ENCODE measurements around the gene COG1.

DNA sequence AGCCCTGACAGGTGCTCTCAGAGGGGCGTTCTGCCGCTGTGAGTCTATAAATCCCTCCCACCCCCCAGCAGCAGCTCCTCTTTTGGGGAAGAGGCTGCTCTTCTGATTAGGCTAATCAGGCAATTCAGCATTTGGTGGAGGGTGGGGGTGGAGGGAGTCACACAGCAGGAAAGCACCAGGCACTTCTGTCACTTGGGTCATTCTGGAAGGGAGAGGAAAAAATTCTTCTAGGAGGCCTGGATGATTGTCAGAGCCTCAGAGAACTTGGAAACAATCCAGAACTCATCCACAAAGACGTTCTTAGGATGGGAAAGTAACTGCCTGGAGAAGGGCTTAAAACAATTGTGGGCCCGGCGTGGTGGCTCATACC lies 35.3 kb upstream of the COG1 start:
- TF ChIP-seq POLR2AphosphoS5 (IDR thresholded peaks at IDR 0.05; ENCODE audit: low read depth, low read length) (no peak), SIN3A (IDR thresholded peaks at IDR 0.05; ENCODE audit: borderline replicate concordance, insufficient read depth, low read depth, low read length) (no peak)
- TF ChIP-seq, protein P1, sequence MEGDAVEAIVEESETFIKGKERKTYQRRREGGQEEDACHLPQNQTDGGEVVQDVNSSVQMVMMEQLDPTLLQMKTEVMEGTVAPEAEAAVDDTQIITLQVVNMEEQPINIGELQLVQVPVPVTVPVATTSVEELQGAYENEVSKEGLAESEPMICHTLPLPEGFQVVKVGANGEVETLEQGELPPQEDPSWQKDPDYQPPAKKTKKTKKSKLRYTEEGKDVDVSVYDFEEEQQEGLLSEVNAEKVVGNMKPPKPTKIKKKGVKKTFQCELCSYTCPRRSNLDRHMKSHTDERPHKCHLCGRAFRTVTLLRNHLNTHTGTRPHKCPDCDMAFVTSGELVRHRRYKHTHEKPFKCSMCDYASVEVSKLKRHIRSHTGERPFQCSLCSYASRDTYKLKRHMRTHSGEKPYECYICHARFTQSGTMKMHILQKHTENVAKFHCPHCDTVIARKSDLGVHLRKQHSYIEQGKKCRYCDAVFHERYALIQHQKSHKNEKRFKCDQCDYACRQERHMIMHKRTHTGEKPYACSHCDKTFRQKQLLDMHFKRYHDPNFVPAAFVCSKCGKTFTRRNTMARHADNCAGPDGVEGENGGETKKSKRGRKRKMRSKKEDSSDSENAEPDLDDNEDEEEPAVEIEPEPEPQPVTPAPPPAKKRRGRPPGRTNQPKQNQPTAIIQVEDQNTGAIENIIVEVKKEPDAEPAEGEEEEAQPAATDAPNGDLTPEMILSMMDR (IDR thresholded peaks at IDR 0.05) = no peak

All from Panc1 (cell line).